HepG2 (cell line): ENCODE results near the gene PCSK5. TPM values are rescaled to one million over a fixed set of nuclear protein-coding genes. Genes with fewer than 3 reads are reported as not detected.

ENCODE experiments used
- ATF1 ChIP-seq: IDR thresholded peaks from 2 replicates; pipeline ENCODE4 v1.6.1; 2016; ENCODE audit warnings: mild to moderate bottlenecking, control low read depth
- HDAC1 ChIP-seq: sonication (generic); formaldehyde crosslinking; IDR thresholded peaks from 2 replicates; pipeline ENCODE4 v1.5.1; 2020; ENCODE audit warnings: mild to moderate bottlenecking, missing genetic modification reagents
- HDAC2 ChIP-seq: sonication (generic); formaldehyde crosslinking; IDR thresholded peaks from 2 replicates; pipeline ENCODE4 v1.4.0; 2020; ENCODE audit warnings: missing genetic modification reagents
- MIER3 ChIP-seq: IDR thresholded peaks from 2 replicates; pipeline ENCODE4 v1.6.1; 2016; ENCODE audit warnings: missing compliant biosample characterization, borderline replicate concordance
- MIXL1 ChIP-seq: IDR thresholded peaks from 2 replicates; pipeline ENCODE4 v1.6.1; 2016
- SIX1 ChIP-seq: sonication (generic); formaldehyde crosslinking; IDR thresholded peaks from 2 replicates; pipeline ENCODE4 v1.4.0; 2020; ENCODE audit warnings: missing genetic modification reagents, borderline replicate concordance
- SOX13 ChIP-seq, 3 experiments: fragments of 450-650 bp in 1 of 3; sonication (generic) in 1 of 3; formaldehyde crosslinking in 1 of 3; IDR thresholded peaks in 2 of 3; conservative IDR thresholded peaks in 1 of 3; 2 replicates each; pipeline versions ENCODE4 v1.5.0 to v1.6.1; 2016 to 2020; ENCODE audit warnings: antibody characterized with exemption in 1 of 3, mild to moderate bottlenecking in 1 of 3, missing compliant biosample characterization in 1 of 3, missing genetic modification reagents in 1 of 3, moderate library complexity in 1 of 3
- SRF ChIP-seq: IDR thresholded peaks from 2 replicates; pipeline ENCODE4 v1.6.1; 2011; ENCODE audit warnings: mild to moderate bottlenecking, low read depth, low read length, moderate library complexity
- SSRP1 ChIP-seq: IDR thresholded peaks from 2 replicates; pipeline ENCODE4 v1.6.1; 2016; ENCODE audit warnings: control low read depth
- STAG1 ChIP-seq: sonication (generic); formaldehyde crosslinking; IDR thresholded peaks from 2 replicates; pipeline ENCODE4 v1.4.0; 2020; ENCODE audit warnings: missing genetic modification reagents
- ZEB1 ChIP-seq: IDR thresholded peaks from 2 replicates; pipeline ENCODE4 v1.6.1; 2012; ENCODE audit warnings: mild to moderate bottlenecking, low read depth, inconsistent platforms; ENCODE audit not compliant: insufficient replicate concordance
- ZNF547 ChIP-seq: sonication (generic); formaldehyde crosslinking; IDR thresholded peaks from 2 replicates; pipeline ENCODE4 v1.5.1; 2020; ENCODE audit warnings: mild to moderate bottlenecking, missing genetic modification reagents
- ZNF615 ChIP-seq: sonication (generic); formaldehyde crosslinking; IDR thresholded peaks from 2 replicates; pipeline ENCODE4 v1.5.0; 2020; ENCODE audit warnings: mild to moderate bottlenecking, missing genetic modification reagents, borderline replicate concordance
- ZSCAN30 ChIP-seq: sonication (generic); formaldehyde crosslinking; IDR thresholded peaks from 2 replicates; pipeline ENCODE4 v1.5.0; 2020; ENCODE audit warnings: mild to moderate bottlenecking, missing genetic modification reagents
- polyA plus RNA-seq, 8 experiments: library from polyadenylated mRNA; depleted of rRNA in 3 of 8; stranded (reverse) in 7 of 8; unstranded in 1 of 8; fragments of >200 nt; fragmentation: Illumina TruSeq in 4 of 8; extraction: Trizol in 4 of 8; gene quantifications; 2 replicates each; pipeline versions ENCODE4 v1.2.1 to v1.2.3, GENCODE V29; 2011 to 2016; ENCODE audit warnings: low read depth in 4 of 8, missing spikeins in 1 of 8, mixed read lengths in 1 of 8; ENCODE audit not compliant: insufficient read depth in 1 of 8
- total RNA-seq, 5 experiments: library from RNA; depleted of rRNA; stranded (reverse); fragments of >200 nt; fragmentation: Illumina TruSeq; extraction: Trizol; gene quantifications; 2 replicates each; pipeline ENCODE4 v1.2.3, GENCODE V29; 2016; ENCODE audit warnings: low read depth in 1 of 5
- TF ChIP-seq, protein P1 (sequence below): IDR thresholded peaks from 2 replicates; pipeline ENCODE4 v1.6.1; 2016; ENCODE audit warnings: mild to moderate bottlenecking
- TF ChIP-seq, protein P2 (sequence below): sonication (generic); formaldehyde crosslinking; conservative IDR thresholded peaks from 2 replicates; pipeline ENCODE4 v1.4.0; 2020; ENCODE audit warnings: mild to moderate bottlenecking, missing genetic modification reagents, moderate library complexity
- TF ChIP-seq, protein P3 (sequence below): sonication (generic); formaldehyde crosslinking; IDR thresholded peaks from 2 replicates; pipeline ENCODE4 v1.4.0; 2020; ENCODE audit warnings: missing genetic modification reagents, borderline replicate concordance

The PCSK5 gene
- total and polyA plus RNA-seq, 2 of the 13 experiments (the other 11 are each of a cell fraction or from before 2014, with no cell fraction given), result 0.55 to 0.66 TPM

DNA sequence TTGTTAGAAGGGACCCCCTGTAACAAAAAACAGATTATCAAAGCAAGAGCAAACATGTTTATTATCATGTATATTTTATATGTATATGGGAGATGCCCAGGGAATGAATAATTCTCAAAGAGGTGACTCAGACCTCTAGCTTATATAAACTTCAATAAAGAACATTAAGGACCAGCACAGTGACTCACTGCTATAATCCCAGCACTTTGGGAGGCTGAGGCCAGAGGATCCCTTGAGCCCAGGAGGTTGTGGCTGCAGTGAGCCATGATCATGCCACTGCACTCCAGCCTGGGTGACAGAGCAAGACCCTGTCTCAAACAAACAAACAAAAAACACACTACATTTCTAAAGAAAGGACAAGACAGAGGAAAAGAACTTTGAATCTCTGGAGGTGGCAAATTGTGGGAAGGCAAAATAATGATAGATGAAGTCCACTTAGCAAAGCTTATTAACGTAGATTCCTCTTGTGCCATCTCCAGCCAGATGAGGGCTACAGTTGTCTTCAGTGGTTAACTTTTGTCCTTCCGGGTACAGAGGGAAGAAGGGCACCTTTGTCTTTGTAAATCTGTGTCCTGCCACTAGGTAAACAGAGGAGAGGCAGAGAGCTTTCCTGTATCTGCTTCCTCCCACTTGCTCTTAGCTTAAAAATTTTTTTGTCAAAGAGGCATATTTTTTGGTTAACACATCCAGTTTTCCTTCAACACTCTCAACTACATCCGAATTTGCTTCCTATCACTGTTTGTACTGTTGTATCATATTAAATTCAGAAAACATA lies 511.3 kb downstream of the PCSK5 start (continued):
- no peak for TF ChIP-seq SSRP1 (CRISPR knock-in tag)
- TF ChIP-seq ZEB1, result no peak
- TF ChIP-seq SOX13 (IDR thresholded peaks at IDR 0.05), result no peak
- TF ChIP-seq SOX13 (CRISPR knock-in tag; conservative IDR thresholded peaks at IDR 0.05 in 1 of 2, IDR thresholded peaks at IDR 0.05 in 1 of 2), result peak in 1 of 2 experiments; percentile 78; a peak in 2 of 4 replicates
- no peak; the same call in 1 of the 2 replicates for TF ChIP-seq ATF1 (CRISPR knock-in tag)
- TF ChIP-seq HDAC2 (CRISPR knock-in tag), result peak; percentile 68; the same call in 1 of the 2 replicates
- no peak for TF ChIP-seq ZNF615 (CRISPR knock-in tag)
- TF ChIP-seq MIXL1, result 0 out of 2 replicates have a peak, but pooled peaks have one; percentile 30
- TF ChIP-seq HDAC1 (CRISPR knock-in tag), result peak; percentile 40; the same call in 1 of the 2 replicates
- TF ChIP-seq STAG1 (CRISPR knock-in tag), result no peak
- no peak for TF ChIP-seq SIX1 (CRISPR knock-in tag)
- no peak for TF ChIP-seq ZSCAN30
- TF ChIP-seq, protein P1, sequence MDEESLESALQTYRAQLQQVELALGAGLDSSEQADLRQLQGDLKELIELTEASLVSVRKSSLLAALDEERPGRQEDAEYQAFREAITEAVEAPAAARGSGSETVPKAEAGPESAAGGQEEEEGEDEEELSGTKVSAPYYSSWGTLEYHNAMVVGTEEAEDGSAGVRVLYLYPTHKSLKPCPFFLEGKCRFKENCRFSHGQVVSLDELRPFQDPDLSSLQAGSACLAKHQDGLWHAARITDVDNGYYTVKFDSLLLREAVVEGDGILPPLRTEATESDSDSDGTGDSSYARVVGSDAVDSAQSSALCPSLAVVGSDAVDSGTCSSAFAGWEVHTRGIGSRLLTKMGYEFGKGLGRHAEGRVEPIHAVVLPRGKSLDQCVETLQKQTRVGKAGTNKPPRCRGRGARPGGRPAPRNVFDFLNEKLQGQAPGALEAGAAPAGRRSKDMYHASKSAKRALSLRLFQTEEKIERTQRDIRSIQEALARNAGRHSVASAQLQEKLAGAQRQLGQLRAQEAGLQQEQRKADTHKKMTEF (CRISPR knock-in tag), result peak; percentile 23; the same call in 1 of the 2 replicates
- TF ChIP-seq, protein P2, sequence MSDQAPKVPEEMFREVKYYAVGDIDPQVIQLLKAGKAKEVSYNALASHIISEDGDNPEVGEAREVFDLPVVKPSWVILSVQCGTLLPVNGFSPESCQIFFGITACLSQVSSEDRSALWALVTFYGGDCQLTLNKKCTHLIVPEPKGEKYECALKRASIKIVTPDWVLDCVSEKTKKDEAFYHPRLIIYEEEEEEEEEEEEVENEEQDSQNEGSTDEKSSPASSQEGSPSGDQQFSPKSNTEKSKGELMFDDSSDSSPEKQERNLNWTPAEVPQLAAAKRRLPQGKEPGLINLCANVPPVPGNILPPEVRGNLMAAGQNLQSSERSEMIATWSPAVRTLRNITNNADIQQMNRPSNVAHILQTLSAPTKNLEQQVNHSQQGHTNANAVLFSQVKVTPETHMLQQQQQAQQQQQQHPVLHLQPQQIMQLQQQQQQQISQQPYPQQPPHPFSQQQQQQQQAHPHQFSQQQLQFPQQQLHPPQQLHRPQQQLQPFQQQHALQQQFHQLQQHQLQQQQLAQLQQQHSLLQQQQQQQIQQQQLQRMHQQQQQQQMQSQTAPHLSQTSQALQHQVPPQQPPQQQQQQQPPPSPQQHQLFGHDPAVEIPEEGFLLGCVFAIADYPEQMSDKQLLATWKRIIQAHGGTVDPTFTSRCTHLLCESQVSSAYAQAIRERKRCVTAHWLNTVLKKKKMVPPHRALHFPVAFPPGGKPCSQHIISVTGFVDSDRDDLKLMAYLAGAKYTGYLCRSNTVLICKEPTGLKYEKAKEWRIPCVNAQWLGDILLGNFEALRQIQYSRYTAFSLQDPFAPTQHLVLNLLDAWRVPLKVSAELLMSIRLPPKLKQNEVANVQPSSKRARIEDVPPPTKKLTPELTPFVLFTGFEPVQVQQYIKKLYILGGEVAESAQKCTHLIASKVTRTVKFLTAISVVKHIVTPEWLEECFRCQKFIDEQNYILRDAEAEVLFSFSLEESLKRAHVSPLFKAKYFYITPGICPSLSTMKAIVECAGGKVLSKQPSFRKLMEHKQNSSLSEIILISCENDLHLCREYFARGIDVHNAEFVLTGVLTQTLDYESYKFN (CRISPR knock-in tag), result peak; percentile 82
- TF ChIP-seq, protein P3, sequence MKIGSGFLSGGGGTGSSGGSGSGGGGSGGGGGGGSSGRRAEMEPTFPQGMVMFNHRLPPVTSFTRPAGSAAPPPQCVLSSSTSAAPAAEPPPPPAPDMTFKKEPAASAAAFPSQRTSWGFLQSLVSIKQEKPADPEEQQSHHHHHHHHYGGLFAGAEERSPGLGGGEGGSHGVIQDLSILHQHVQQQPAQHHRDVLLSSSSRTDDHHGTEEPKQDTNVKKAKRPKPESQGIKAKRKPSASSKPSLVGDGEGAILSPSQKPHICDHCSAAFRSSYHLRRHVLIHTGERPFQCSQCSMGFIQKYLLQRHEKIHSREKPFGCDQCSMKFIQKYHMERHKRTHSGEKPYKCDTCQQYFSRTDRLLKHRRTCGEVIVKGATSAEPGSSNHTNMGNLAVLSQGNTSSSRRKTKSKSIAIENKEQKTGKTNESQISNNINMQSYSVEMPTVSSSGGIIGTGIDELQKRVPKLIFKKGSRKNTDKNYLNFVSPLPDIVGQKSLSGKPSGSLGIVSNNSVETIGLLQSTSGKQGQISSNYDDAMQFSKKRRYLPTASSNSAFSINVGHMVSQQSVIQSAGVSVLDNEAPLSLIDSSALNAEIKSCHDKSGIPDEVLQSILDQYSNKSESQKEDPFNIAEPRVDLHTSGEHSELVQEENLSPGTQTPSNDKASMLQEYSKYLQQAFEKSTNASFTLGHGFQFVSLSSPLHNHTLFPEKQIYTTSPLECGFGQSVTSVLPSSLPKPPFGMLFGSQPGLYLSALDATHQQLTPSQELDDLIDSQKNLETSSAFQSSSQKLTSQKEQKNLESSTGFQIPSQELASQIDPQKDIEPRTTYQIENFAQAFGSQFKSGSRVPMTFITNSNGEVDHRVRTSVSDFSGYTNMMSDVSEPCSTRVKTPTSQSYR (CRISPR knock-in tag), result no peak
- TF ChIP-seq MIER3, result no peak
- TF ChIP-seq SRF, result no peak
- TF ChIP-seq ZNF547 (CRISPR knock-in tag), result no peak
- TF ChIP-seq, all 625 proteins: peak for 73
